HG03342 (cell line): ENCODE measurements around the gene ARL4C.

Source experiments
- ATAC-seq: cut with Tn5 transposase; IDR thresholded peaks from one replicate; pipeline ENCODE4 v1.9.1; 2021; ENCODE audit warnings: mild to moderate bottlenecking, moderate library complexity; ENCODE audit not compliant: unreplicated experiment

The ARL4C gene

GRCh38 chr2:234448506-234449184 lies 48.2 kb downstream of the ARL4C start:
- no peak for ATAC-seq

GRCh38 chr2:234447963-234448362 lies 48.9 kb downstream of the ARL4C start:
- no peak for ATAC-seq

GRCh38 chr2:234447189-234447588 lies 49.7 kb downstream of the ARL4C start:
- no peak for ATAC-seq

- peak; percentile 93 for ATAC-seq
These were observed 50.3 kb downstream of the ARL4C start for GRCh38 chr2:234446404-234447076.

- no peak for ATAC-seq
These were observed 52.0 kb downstream of the ARL4C start for GRCh38 chr2:234444893-234445292.

- no peak for ATAC-seq
These were observed 52.6 kb downstream of the ARL4C start for GRCh38 chr2:234444242-234444730.
